Measurements from ENCODE around the gene COPZ2.
"Not testable (repeated sequence)": the region's sequence is repeated elsewhere in the genome, so short reads cannot be mapped to it uniquely, and the experiment has no call there.

COPZ2 gene

DNA sequence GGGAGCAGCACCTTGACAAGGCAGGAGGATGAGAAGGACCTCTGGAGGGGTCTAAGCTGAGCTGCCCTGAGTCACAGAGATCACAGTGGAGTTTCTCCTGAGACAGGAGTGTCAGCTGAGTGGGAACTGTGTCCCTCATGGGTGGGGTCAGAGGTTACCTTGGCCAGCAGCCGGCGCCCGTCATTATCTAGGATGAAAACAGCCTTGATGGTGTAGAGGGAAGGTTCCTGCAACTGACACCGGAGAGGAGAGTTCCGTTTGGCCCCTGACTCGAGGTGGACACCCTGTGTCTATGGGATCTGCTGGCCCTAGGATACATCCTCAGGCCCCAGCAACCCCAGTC, 933 bp downstream of the COPZ2 start:
- Histone ChIP-seq H3K4me1 (ENCODE audit: low read depth, poor library complexity, severe bottlenecking) (peaks cover 15% of the 10 kb centered on the region), H3K27me3 (ENCODE audit: insufficient read depth, low read depth) (no peaks in the 10 kb centered on the region; the same call in 1 of the 2 replicates), H3K4me3 (IDR thresholded peaks at IDR 0.05; ENCODE audit: insufficient read depth, low read depth, low read length) (no peak overlapping the region), H3K79me2 (ENCODE audit: insufficient read depth, low read depth) (no peaks in the 10 kb centered on the region), H3K27ac (no peak overlapping the region), H3K4me2 (peak overlapping the region; percentile 42; the same call in 1 of the 2 replicates), H3K9ac (0 out of 2 replicates have a peak overlapping the region, but pooled peaks have one; percentile 37), H2AFZ (ENCODE audit: low read depth) (peak overlapping the region; percentile 82), H4K20me1 (ENCODE audit: insufficient read depth) (no peaks in the 10 kb centered on the region), H3K36me3 (ENCODE audit: insufficient read depth) (no peaks in the 10 kb centered on the region)
- TF ChIP-seq, protein P1, sequence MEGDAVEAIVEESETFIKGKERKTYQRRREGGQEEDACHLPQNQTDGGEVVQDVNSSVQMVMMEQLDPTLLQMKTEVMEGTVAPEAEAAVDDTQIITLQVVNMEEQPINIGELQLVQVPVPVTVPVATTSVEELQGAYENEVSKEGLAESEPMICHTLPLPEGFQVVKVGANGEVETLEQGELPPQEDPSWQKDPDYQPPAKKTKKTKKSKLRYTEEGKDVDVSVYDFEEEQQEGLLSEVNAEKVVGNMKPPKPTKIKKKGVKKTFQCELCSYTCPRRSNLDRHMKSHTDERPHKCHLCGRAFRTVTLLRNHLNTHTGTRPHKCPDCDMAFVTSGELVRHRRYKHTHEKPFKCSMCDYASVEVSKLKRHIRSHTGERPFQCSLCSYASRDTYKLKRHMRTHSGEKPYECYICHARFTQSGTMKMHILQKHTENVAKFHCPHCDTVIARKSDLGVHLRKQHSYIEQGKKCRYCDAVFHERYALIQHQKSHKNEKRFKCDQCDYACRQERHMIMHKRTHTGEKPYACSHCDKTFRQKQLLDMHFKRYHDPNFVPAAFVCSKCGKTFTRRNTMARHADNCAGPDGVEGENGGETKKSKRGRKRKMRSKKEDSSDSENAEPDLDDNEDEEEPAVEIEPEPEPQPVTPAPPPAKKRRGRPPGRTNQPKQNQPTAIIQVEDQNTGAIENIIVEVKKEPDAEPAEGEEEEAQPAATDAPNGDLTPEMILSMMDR (conservative IDR thresholded peaks at IDR 0.05; ENCODE audit: low read depth, low read length): no peak

DNA sequence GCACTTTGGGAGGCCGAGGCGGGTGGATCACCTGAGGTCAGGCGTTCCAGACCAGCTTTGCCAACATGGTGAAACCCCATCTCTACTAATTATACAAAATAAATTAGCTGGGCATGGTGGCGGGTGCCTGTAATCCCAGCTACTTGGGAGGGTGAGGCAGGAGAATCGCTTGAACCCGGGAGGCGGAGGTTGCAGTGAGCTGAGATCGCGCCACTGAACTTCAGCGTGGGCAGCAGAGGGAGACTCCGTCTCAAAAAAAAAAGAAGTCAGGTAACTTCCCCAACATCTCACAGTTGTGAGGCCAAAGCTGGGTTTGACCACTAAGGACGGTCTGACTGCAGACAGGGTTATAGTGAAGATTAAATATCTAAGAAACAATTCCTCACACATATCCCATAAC, 2.9 kb downstream of the COPZ2 start:
- H3K4me3 ChIP-seq (IDR thresholded peaks at IDR 0.05; ENCODE audit: insufficient read depth, low read depth, low read length); H3K9ac ChIP-seq; H3K27ac ChIP-seq; H3K36me3 ChIP-seq (ENCODE audit: insufficient read depth); H3K27me3 ChIP-seq (ENCODE audit: insufficient read depth, low read depth); H3K79me2 ChIP-seq (ENCODE audit: insufficient read depth, low read depth); H4K20me1 ChIP-seq (ENCODE audit: insufficient read depth); H2AFZ ChIP-seq (ENCODE audit: low read depth); H3K4me2 ChIP-seq: not testable (repeated sequence)
- H3K4me1 ChIP-seq (ENCODE audit: low read depth, poor library complexity, severe bottlenecking): peaks cover 15% of the 10 kb centered on the region

DNA sequence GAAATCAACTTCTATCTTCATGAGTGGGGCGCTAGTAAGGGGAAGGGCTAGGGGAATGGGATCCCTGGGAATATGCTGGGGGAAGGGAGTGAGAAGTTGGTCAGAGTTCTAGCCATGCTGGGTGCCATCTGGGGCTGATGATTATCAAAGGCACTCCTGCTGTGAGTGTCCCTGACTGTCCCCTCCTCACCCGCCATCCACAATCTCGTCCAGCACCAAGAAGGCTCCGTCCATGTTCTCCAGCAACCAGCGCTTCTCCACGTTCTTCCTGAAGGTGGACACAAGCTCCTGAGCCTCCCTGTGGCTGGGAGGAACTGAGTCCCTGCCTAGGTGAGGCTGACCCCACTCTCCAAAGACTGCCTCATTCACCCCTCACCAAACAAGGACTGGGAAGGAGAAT, 5.6 kb downstream of the COPZ2 start:
- Histone ChIP-seq H3K9ac (no peak overlapping the region), H3K4me3 (IDR thresholded peaks at IDR 0.05; ENCODE audit: insufficient read depth, low read depth, low read length) (no peak overlapping the region), H3K36me3 (ENCODE audit: insufficient read depth) (no peaks in the 10 kb centered on the region), H3K4me2 (no peak overlapping the region), H3K27me3 (ENCODE audit: insufficient read depth, low read depth) (no peaks in the 10 kb centered on the region; the same call in 1 of the 2 replicates), H4K20me1 (ENCODE audit: insufficient read depth) (no peaks in the 10 kb centered on the region), H3K27ac (no peak overlapping the region), H2AFZ (ENCODE audit: low read depth) (no peak overlapping the region), H3K79me2 (ENCODE audit: insufficient read depth, low read depth) (no peaks in the 10 kb centered on the region), H3K4me1 (ENCODE audit: low read depth, poor library complexity, severe bottlenecking) (peaks cover 10% of the 10 kb centered on the region)
- TF ChIP-seq, protein P1 (conservative IDR thresholded peaks at IDR 0.05; ENCODE audit: low read depth, low read length): no peak

DNA sequence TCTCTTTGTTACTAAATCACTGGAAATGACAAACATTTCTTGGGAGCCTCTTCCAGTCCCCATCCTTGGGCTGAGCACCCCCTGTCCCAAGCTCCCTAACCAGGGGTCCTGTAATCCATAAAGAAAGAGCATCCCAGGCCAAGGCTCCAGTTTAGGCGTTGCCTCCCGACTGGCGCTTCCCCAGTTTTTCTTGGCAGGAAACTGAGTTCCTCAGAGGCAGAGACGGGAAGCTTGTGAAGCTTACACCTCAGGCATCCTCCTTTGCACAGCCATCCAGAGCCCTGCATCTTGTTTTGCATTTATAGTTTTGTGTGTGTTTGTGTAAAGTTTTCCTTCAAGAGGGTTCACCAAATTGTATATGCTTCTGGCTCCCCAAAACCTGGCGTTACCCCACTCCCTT, 7.1 kb downstream of the COPZ2 start:
- Histone ChIP-seq H3K4me2 (no peak overlapping the region), H4K20me1 (ENCODE audit: insufficient read depth) (no peaks in the 10 kb centered on the region), H3K36me3 (ENCODE audit: insufficient read depth) (no peaks in the 10 kb centered on the region), H2AFZ (ENCODE audit: low read depth) (no peak overlapping the region), H3K4me1 (ENCODE audit: low read depth, poor library complexity, severe bottlenecking) (peaks cover 15% of the 10 kb centered on the region), H3K4me3 (IDR thresholded peaks at IDR 0.05; ENCODE audit: insufficient read depth, low read depth, low read length) (no peak overlapping the region), H3K27ac (no peak overlapping the region), H3K9ac (no peak overlapping the region), H3K27me3 (ENCODE audit: insufficient read depth, low read depth) (no peaks in the 10 kb centered on the region; the same call in 1 of the 2 replicates), H3K79me2 (ENCODE audit: insufficient read depth, low read depth) (no peaks in the 10 kb centered on the region)
- TF ChIP-seq, protein P1 (conservative IDR thresholded peaks at IDR 0.05; ENCODE audit: low read depth, low read length): no peak

DNA sequence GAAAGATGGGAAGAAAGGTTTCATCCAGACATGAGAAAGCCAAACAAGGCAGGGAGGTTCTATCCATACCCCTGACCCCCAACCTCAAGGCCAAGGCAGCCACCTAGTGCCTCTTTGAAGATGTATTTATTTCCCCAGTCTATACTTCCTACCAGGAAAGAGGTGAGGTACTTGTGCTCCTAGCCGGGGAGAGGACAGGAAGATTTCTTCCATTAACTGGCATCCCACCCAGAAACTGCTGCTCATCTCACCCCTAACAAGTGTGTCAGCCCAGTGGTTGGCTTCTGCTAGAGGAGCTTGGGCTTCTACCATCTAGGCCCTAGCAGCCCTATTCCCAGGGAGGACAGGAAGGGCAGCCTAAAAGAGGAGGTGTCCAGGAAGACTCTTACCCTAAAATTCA, 8.9 kb downstream of the COPZ2 start:
- Histone ChIP-seq H3K36me3 (ENCODE audit: insufficient read depth) (no peaks in the 10 kb centered on the region), H3K79me2 (ENCODE audit: insufficient read depth, low read depth) (no peaks in the 10 kb centered on the region), H3K4me1 (ENCODE audit: low read depth, poor library complexity, severe bottlenecking) (peaks cover 15% of the 10 kb centered on the region), H3K4me3 (IDR thresholded peaks at IDR 0.05; ENCODE audit: insufficient read depth, low read depth, low read length) (no peak overlapping the region), H3K9ac (no peak overlapping the region), H2AFZ (ENCODE audit: low read depth) (no peak overlapping the region), H3K27me3 (ENCODE audit: insufficient read depth, low read depth) (no peaks in the 10 kb centered on the region; the same call in 1 of the 2 replicates), H4K20me1 (ENCODE audit: insufficient read depth) (no peaks in the 10 kb centered on the region), H3K27ac (no peak overlapping the region), H3K4me2 (no peak overlapping the region)
- TF ChIP-seq, protein P1 (conservative IDR thresholded peaks at IDR 0.05; ENCODE audit: low read depth, low read length): no peak

All from KMS-11 (cell line).